GM12878 (cell line): ENCODE measurements around the gene SHROOM2. TPM values are rescaled to one million over a fixed set of nuclear protein-coding genes. Genes with fewer than 3 reads are reported as not detected.

Experiments used
- ATAC-seq: fragments of 200-7000 bp; cut with Tn5 transposase; 3 replicates; pipeline ENCODE4 v1.9.1; 2020; ENCODE audit warnings: mild to moderate bottlenecking, moderate library complexity
- BruUV-seq: library from RNA; stranded (reverse); fragments of 400-500 nt; replicated peaks from 2 replicates; lab custom pipeline; 2021; lab: Mats Ljungman, UMichigan
- CTCF ChIA-PET: fragments of 300-600 bp; sonication (Branson Sonifier 250); formaldehyde crosslinking; extraction: SDS; loops from one replicate; lab custom pipeline; 2021; ENCODE audit warnings: inconsistent platforms; lab: Yijun Ruan, JAX
- POLR2A ChIA-PET: fragments of 350-600 bp; formaldehyde crosslinking; extraction: SDS; loops from one replicate; lab custom pipeline; 2021; ENCODE audit warnings: inconsistent platforms; lab: Charles Lee
- RAD21 ChIA-PET: fragments of 300-600 bp; sonication (Branson Sonifier 250); formaldehyde crosslinking; loops from one replicate; lab custom pipeline; 2023; ENCODE audit warnings: antibody characterized with exemption; ENCODE audit not compliant: unreplicated experiment; lab: Charles Lee
- SMC1A ChIA-PET: fragments of 300-600 bp; sonication (Branson Sonifier 250); formaldehyde crosslinking; loops from one replicate; lab custom pipeline; 2023; ENCODE audit not compliant: unreplicated experiment, uncharacterized antibody; lab: Charles Lee
- DNase-seq: peaks from one replicate; pipeline ENCODE4 v3.0.0-alpha.2; 2011; ENCODE audit warnings: low read depth, low spot score
- FAIRE-seq: peaks from 3 replicates; lab custom pipeline; 2011; peaks lifted over from hg19 to GRCh38; lab: Jason Lieb, UNC
- H2AFZ ChIP-seq: 2 replicates; pipeline ENCODE4 v1.6.0; 2011; ENCODE audit warnings: low read depth, low read length, control low read depth; ENCODE audit not compliant: control insufficient read depth
- H3K27ac ChIP-seq: 2 replicates; pipeline ENCODE4 v1.5.1; 2011; ENCODE audit warnings: control low read depth; ENCODE audit not compliant: control insufficient read depth, insufficient read depth
- H3K27me3 ChIP-seq, 2 experiments: replicated peaks in 1 of 2; 2 replicates each; pipeline versions ENCODE4 v1.6.0 to v1.6.1; 2011; ENCODE audit warnings: low read length in 1 of 2; ENCODE audit not compliant: control insufficient read depth in 2 of 2, insufficient read depth in 2 of 2
- H3K36me3 ChIP-seq, 2 experiments: 2 replicates each; pipeline ENCODE4 v1.5.1; 2011; ENCODE audit warnings: low read length in 1 of 2; ENCODE audit not compliant: control insufficient read depth in 2 of 2, insufficient read depth in 2 of 2
- H3K4me1 ChIP-seq: 2 replicates; pipeline ENCODE4 v1.6.1; 2011; ENCODE audit warnings: mild to moderate bottlenecking, low read length, moderate library complexity, mixed read lengths; ENCODE audit not compliant: control insufficient read depth, insufficient read depth
- H3K4me2 ChIP-seq: 2 replicates; pipeline ENCODE4 v1.6.0; 2011; ENCODE audit warnings: control low read depth; ENCODE audit not compliant: control insufficient read depth, insufficient read depth
- H3K4me3 ChIP-seq: fragments of 200-600 bp; sonication (generic); 2 replicates; pipeline ENCODE4 v1.5.1; 2016
- H3K79me2 ChIP-seq: 2 replicates; pipeline ENCODE4 v1.6.0; 2011; ENCODE audit warnings: low read length; ENCODE audit not compliant: control insufficient read depth, insufficient read depth
- H3K9ac ChIP-seq: 2 replicates; pipeline ENCODE4 v1.8.0; 2011; ENCODE audit warnings: low read length, control low read depth, mixed read lengths; ENCODE audit not compliant: control insufficient read depth, insufficient read depth
- H3K9me3 ChIP-seq: replicated peaks from 3 replicates; pipeline ENCODE4 v1.5.1; 2011; ENCODE audit warnings: mild to moderate bottlenecking, low read length; ENCODE audit not compliant: control insufficient read depth, insufficient read depth
- H4K20me1 ChIP-seq: 2 replicates; pipeline ENCODE4 v1.6.0; 2011; ENCODE audit not compliant: control insufficient read depth, insufficient read depth
- BRCA1 ChIP-seq: IDR thresholded peaks from 2 replicates; pipeline ENCODE4 v1.6.1; 2011; ENCODE audit warnings: low read depth, low read length, improper control_type of control experiment
- IKZF2 ChIP-seq, 2 experiments: fragments of 450-650 bp; IDR thresholded peaks; 2 replicates each; pipeline ENCODE4 v1.6.1; 2017; ENCODE audit warnings: mild to moderate bottlenecking in 2 of 2, moderate library complexity in 2 of 2
- KAT2A ChIP-seq: conservative IDR thresholded peaks from 2 replicates; pipeline ENCODE4 v1.6.1; 2011; ENCODE audit warnings: low read depth, low read length; ENCODE audit not compliant: control insufficient read depth
- MTA2 ChIP-seq: fragments of 450-650 bp; IDR thresholded peaks from 2 replicates; pipeline ENCODE4 v1.6.1; 2016; ENCODE audit warnings: low read depth, mild to moderate bottlenecking, moderate library complexity
- MYB ChIP-seq: fragments of 150-350 bp; IDR thresholded peaks from 2 replicates; pipeline ENCODE4 v1.6.1; 2014; ENCODE audit warnings: mild to moderate bottlenecking, low read depth, low read length, borderline replicate concordance
- NFYB ChIP-seq: IDR thresholded peaks from 2 replicates; pipeline ENCODE4 v1.6.1; 2011; ENCODE audit warnings: low read depth, mild to moderate bottlenecking, low read length, improper control_type of control experiment, moderate library complexity; ENCODE audit not compliant: insufficient read depth
- NR2C1 ChIP-seq: fragments of 450-650 bp; IDR thresholded peaks from 2 replicates; pipeline ENCODE4 v1.6.1; 2017; ENCODE audit warnings: antibody characterized with exemption, mild to moderate bottlenecking, moderate library complexity
- RAD51 ChIP-seq: fragments of 450-650 bp; IDR thresholded peaks from 2 replicates; pipeline ENCODE4 v1.6.1; 2016; ENCODE audit warnings: moderate library complexity, mild to moderate bottlenecking, inconsistent platforms
- RCOR1 ChIP-seq: conservative IDR thresholded peaks from 2 replicates; pipeline ENCODE4 v1.6.1; 2012; ENCODE audit warnings: low read depth, low read length, improper control_type of control experiment
- RFX5 ChIP-seq: IDR thresholded peaks from 2 replicates; pipeline ENCODE4 v1.6.1; 2011; ENCODE audit warnings: low read depth, low read length, improper control_type of control experiment
- WRNIP1 ChIP-seq: IDR thresholded peaks from 2 replicates; pipeline ENCODE4 v1.6.1; 2011; ENCODE audit warnings: low read depth, low read length, improper control_type of control experiment, borderline replicate concordance
- WGBS: methylation state at CpG from one replicate; pipeline ENCODE4 v1.1.6; 2016; ENCODE audit warnings: low lambda C conversion rate; ENCODE audit not compliant: insufficient replicate concordance, insufficient coverage; ENCODE audit errors: missing lambda C conversion rate; 5-methylcytosine and 5-hydroxymethylcytosine counted together
- in situ Hi-C: fragments of 300-500 bp; cut with MboI; formaldehyde crosslinking; loops from 9 replicates; pipeline ENCODE4 v1.14.3; 2018; ENCODE audit warnings: mixed read lengths
- intact Hi-C: fragments of 100-400 bp; cut with micrococcal nuclease; formaldehyde crosslinking; loops from one replicate; pipeline ENCODE4 v1.14.2; 2022; ENCODE audit not compliant: unreplicated experiment
- polyA plus RNA-seq, 11 experiments: library from polyadenylated mRNA; depleted of rRNA in 4 of 11; unstranded in 6 of 11; stranded (reverse) in 5 of 11; fragments of >200 nt; fragmentation: Nextera tagmentation in 4 of 11; fragmentation: Illumina TruSeq in 1 of 11; extraction: Ambion mirVana in 4 of 11; extraction: Trizol in 1 of 11; gene quantifications; 1 replicate in 1 of 11; 2 replicates in 10 of 11; pipeline versions ENCODE4 v1.2.1 to v1.2.3, GENCODE V29; 2011 to 2016; ENCODE audit warnings: inconsistent platforms in 2 of 11, missing spikeins in 2 of 11, low read depth in 1 of 11
- total RNA-seq, 4 experiments: library from RNA; depleted of rRNA in 3 of 4; stranded (reverse); fragments of >200 nt in 3 of 4; fragmentation: Illumina TruSeq in 1 of 4; extraction: Trizol in 1 of 4; gene quantifications; 2 replicates each; pipeline versions ENCODE4 v1.2.1 to v1.2.3, GENCODE V29; 2013 to 2021
- TF ChIP-seq, protein P1 (sequence below), 3 experiments: IDR thresholded peaks in 2 of 3; conservative IDR thresholded peaks in 1 of 3; 2 replicates each; pipeline ENCODE4 v1.5.1; 2011; ENCODE audit warnings: low read depth in 3 of 3, low read length in 3 of 3, mild to moderate bottlenecking in 3 of 3, control low read depth in 2 of 3, moderate library complexity in 2 of 3, inconsistent platforms in 1 of 3, mixed read lengths in 1 of 3; ENCODE audit not compliant: control insufficient read depth in 2 of 3, insufficient read depth in 1 of 3; ENCODE audit errors: extremely low read depth in 1 of 3
- TF ChIP-seq, protein P2 (sequence below): fragments of 150-350 bp; IDR thresholded peaks from 2 replicates; pipeline ENCODE4 v1.6.1; 2014; ENCODE audit warnings: mild to moderate bottlenecking, low read depth, low read length
- TF ChIP-seq, protein P3 (sequence below): fragments of 450-650 bp; formaldehyde crosslinking; IDR thresholded peaks from 2 replicates; pipeline ENCODE4 v1.5.0; 2022; ENCODE audit warnings: mild to moderate bottlenecking, missing genetic modification characterization
- TF ChIP-seq, protein P4 (sequence below): fragments of 450-650 bp; IDR thresholded peaks from 2 replicates; pipeline ENCODE4 v1.6.1; 2017; ENCODE audit warnings: antibody characterized with exemption, mild to moderate bottlenecking, moderate library complexity

The SHROOM2 gene
- total and polyA plus RNA-seq, 10 of the 15 experiments (the other 5 are each of a cell fraction or from before 2014, with no cell fraction given) = under 0.01 to 0.15 (median 0.09) TPM; not detected in 2

DNA sequence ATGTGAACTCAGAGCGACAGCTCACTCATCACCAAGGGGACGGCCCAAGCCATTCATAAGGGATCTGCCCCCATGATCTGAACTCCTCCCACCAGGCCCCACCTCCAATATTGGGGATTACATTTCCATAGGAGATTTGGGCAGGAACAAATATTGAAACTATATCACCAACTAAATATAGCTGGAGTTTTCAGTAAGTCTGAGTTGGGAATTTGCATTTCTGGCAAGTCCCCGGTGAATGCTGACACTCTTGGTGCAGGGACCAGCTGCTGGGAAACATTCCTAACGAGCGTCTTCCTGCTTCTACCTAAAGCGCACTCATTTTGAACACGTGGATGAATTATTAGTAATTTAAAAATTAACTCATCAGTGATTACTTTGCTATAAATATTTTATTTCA lies 194.2 kb downstream of the SHROOM2 start:
- BruUV-seq = no TSS peak
- H3K4me1 ChIP-seq = no peaks in the 10 kb centered on the region
- H3K4me3 ChIP-seq = no peak overlapping the region
- no peak overlapping the region for H3K4me2 ChIP-seq
- H3K27ac ChIP-seq = no peak overlapping the region
- DNase-seq = no peak
- RAD21 ChIA-PET = no interaction called here
- H3K9ac ChIP-seq = no peak overlapping the region
- no peak for ATAC-seq
- no peak for FAIRE-seq
- H3K27me3 ChIP-seq = no peaks in the 10 kb centered on the region
- SMC1A ChIA-PET = interaction anchor here (1.1 kb wide), 1 partner anchor 9 kb away, joined by 3 read pairs; no protein-coding TSS in a partner anchor
- no peak overlapping the region for H2AFZ ChIP-seq
- POLR2A ChIA-PET = no interaction called here
- no peaks in the 10 kb centered on the region for H3K36me3 ChIP-seq
- no peaks in the 10 kb centered on the region for H4K20me1 ChIP-seq
- no peaks in the 10 kb centered on the region for H3K79me2 ChIP-seq
- H3K9me3 ChIP-seq = no peaks in the 10 kb centered on the region
- WGBS = 47% methylated on average over 7 of the region's 7 CpGs
- CTCF ChIA-PET = interaction anchor here (1.1 to 1.7 kb wide), 5 partner anchors 8 to 139 kb away, joined by 3 to 10 read pairs (median 4); no protein-coding TSS in a partner anchor
- in situ Hi-C loops (loop anchor here (25.0 kb wide), 2 partner anchors 632 to 1132 kb away; partner anchors contain the start of genes HCCS and MID1), intact Hi-C loops (loop anchor here (10.0 kb wide), 1 partner anchor 1166 kb away; no protein-coding TSS in a partner anchor)
- TF ChIP-seq RAD51 = no peak
- no peak for TF ChIP-seq MYB
- no peak for TF ChIP-seq BRCA1
- TF ChIP-seq KAT2A = no peak
- no peak for TF ChIP-seq NFYB
- no peak for TF ChIP-seq NR2C1
- TF ChIP-seq, protein P1, sequence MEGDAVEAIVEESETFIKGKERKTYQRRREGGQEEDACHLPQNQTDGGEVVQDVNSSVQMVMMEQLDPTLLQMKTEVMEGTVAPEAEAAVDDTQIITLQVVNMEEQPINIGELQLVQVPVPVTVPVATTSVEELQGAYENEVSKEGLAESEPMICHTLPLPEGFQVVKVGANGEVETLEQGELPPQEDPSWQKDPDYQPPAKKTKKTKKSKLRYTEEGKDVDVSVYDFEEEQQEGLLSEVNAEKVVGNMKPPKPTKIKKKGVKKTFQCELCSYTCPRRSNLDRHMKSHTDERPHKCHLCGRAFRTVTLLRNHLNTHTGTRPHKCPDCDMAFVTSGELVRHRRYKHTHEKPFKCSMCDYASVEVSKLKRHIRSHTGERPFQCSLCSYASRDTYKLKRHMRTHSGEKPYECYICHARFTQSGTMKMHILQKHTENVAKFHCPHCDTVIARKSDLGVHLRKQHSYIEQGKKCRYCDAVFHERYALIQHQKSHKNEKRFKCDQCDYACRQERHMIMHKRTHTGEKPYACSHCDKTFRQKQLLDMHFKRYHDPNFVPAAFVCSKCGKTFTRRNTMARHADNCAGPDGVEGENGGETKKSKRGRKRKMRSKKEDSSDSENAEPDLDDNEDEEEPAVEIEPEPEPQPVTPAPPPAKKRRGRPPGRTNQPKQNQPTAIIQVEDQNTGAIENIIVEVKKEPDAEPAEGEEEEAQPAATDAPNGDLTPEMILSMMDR (IDR thresholded peaks at IDR 0.05 in 2 of 3, conservative IDR thresholded peaks at IDR 0.05 in 1 of 3; ENCODE audit: control insufficient read depth in 2 of 3, extremely low read depth in 1 of 3, insufficient read depth in 1 of 3, low read depth in 3 of 3, low read length in 3 of 3) = no peak
- TF ChIP-seq MTA2 = no peak
- TF ChIP-seq, protein P2, sequence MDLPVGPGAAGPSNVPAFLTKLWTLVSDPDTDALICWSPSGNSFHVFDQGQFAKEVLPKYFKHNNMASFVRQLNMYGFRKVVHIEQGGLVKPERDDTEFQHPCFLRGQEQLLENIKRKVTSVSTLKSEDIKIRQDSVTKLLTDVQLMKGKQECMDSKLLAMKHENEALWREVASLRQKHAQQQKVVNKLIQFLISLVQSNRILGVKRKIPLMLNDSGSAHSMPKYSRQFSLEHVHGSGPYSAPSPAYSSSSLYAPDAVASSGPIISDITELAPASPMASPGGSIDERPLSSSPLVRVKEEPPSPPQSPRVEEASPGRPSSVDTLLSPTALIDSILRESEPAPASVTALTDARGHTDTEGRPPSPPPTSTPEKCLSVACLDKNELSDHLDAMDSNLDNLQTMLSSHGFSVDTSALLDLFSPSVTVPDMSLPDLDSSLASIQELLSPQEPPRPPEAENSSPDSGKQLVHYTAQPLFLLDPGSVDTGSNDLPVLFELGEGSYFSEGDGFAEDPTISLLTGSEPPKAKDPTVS = no peak
- no peak for TF ChIP-seq RFX5
- no peak for TF ChIP-seq RCOR1
- TF ChIP-seq, protein P3, sequence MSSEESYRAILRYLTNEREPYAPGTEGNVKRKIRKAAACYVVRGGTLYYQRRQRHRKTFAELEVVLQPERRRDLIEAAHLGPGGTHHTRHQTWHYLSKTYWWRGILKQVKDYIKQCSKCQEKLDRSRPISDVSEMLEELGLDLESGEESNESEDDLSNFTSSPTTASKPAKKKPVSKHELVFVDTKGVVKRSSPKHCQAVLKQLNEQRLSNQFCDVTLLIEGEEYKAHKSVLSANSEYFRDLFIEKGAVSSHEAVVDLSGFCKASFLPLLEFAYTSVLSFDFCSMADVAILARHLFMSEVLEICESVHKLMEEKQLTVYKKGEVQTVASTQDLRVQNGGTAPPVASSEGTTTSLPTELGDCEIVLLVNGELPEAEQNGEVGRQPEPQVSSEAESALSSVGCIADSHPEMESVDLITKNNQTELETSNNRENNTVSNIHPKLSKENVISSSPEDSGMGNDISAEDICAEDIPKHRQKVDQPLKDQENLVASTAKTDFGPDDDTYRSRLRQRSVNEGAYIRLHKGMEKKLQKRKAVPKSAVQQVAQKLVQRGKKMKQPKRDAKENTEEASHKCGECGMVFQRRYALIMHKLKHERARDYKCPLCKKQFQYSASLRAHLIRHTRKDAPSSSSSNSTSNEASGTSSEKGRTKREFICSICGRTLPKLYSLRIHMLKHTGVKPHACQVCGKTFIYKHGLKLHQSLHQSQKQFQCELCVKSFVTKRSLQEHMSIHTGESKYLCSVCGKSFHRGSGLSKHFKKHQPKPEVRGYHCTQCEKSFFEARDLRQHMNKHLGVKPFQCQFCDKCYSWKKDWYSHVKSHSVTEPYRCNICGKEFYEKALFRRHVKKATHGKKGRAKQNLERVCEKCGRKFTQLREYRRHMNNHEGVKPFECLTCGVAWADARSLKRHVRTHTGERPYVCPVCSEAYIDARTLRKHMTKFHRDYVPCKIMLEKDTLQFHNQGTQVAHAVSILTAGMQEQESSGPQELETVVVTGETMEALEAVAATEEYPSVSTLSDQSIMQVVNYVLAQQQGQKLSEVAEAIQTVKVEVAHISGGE (CRISPR knock-in tag) = no peak
- no peak for TF ChIP-seq WRNIP1
- TF ChIP-seq, protein P4, sequence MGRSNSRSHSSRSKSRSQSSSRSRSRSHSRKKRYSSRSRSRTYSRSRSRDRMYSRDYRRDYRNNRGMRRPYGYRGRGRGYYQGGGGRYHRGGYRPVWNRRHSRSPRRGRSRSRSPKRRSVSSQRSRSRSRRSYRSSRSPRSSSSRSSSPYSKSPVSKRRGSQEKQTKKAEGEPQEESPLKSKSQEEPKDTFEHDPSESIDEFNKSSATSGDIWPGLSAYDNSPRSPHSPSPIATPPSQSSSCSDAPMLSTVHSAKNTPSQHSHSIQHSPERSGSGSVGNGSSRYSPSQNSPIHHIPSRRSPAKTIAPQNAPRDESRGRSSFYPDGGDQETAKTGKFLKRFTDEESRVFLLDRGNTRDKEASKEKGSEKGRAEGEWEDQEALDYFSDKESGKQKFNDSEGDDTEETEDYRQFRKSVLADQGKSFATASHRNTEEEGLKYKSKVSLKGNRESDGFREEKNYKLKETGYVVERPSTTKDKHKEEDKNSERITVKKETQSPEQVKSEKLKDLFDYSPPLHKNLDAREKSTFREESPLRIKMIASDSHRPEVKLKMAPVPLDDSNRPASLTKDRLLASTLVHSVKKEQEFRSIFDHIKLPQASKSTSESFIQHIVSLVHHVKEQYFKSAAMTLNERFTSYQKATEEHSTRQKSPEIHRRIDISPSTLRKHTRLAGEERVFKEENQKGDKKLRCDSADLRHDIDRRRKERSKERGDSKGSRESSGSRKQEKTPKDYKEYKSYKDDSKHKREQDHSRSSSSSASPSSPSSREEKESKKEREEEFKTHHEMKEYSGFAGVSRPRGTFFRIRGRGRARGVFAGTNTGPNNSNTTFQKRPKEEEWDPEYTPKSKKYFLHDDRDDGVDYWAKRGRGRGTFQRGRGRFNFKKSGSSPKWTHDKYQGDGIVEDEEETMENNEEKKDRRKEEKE = no peak
- no peak for TF ChIP-seq IKZF2 (IDR thresholded peaks at IDR 0.05)
